ENCODE data around the gene MYRF. TPM values are rescaled to one million over a fixed set of nuclear protein-coding genes. Genes with fewer than 3 reads are reported as not detected.
A peak's percentile ranks its signal among the peaks of the same experiment; 100 is the strongest.

The MYRF gene
- polyA plus RNA-seq, 1 experiment: 2.7 TPM

DNA sequence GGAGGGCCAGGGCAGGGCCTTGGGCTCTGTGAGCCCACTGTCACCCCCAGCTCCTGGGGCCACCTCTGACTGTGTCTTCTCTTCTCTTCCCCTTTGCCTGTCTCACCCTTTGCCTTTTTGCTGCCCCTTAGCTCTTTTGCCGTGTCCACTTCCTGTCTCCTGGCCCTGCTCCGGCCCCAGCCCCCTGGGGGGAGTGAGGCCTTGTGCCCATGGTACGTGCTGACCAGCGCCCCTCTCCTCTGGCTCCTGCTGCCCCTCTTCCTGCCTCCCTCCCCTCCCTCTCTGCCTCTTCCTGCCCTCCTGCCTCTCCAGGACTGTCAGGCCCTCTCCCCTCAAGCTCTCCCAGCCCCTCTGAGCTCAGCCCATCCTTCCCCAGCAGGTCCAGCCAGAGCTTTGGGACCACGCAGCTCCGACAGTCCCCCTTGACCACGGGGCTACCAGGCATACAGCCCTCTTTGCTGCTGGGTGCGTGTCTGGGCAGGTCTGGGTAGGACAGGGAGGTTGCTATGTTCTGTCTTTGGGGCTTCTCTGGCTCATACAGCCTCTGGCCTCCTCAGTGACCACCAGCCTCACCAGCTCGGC is 28.2 kb downstream of the MYRF start:
- Histone ChIP-seq H3K4me3 (ENCODE audit: low read depth, low read length) (no peak overlapping the region), H3K9me3 (ENCODE audit: control insufficient read depth, insufficient read depth, low read length) (no peaks in the 10 kb centered on the region), H3K27me3 (ENCODE audit: control insufficient read depth, insufficient read depth, low read length) (no peaks in the 10 kb centered on the region), H3K27ac (ENCODE audit: low read depth, low read length) (no peak overlapping the region)
- DNase-seq (ENCODE audit: low read depth, low spot score): no peak
- ChIA-PET POLR2A (no interaction called here), CTCF (interaction anchor here (0.5 to 1.4 kb wide), 4 partner anchors 11 to 33 kb away, joined by 3 to 9 read pairs (median 6); no protein-coding TSS in a partner anchor)
- TF ChIP-seq, protein P1, sequence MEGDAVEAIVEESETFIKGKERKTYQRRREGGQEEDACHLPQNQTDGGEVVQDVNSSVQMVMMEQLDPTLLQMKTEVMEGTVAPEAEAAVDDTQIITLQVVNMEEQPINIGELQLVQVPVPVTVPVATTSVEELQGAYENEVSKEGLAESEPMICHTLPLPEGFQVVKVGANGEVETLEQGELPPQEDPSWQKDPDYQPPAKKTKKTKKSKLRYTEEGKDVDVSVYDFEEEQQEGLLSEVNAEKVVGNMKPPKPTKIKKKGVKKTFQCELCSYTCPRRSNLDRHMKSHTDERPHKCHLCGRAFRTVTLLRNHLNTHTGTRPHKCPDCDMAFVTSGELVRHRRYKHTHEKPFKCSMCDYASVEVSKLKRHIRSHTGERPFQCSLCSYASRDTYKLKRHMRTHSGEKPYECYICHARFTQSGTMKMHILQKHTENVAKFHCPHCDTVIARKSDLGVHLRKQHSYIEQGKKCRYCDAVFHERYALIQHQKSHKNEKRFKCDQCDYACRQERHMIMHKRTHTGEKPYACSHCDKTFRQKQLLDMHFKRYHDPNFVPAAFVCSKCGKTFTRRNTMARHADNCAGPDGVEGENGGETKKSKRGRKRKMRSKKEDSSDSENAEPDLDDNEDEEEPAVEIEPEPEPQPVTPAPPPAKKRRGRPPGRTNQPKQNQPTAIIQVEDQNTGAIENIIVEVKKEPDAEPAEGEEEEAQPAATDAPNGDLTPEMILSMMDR (IDR thresholded peaks at IDR 0.05; ENCODE audit: low read depth, low read length): no peak

DNA sequence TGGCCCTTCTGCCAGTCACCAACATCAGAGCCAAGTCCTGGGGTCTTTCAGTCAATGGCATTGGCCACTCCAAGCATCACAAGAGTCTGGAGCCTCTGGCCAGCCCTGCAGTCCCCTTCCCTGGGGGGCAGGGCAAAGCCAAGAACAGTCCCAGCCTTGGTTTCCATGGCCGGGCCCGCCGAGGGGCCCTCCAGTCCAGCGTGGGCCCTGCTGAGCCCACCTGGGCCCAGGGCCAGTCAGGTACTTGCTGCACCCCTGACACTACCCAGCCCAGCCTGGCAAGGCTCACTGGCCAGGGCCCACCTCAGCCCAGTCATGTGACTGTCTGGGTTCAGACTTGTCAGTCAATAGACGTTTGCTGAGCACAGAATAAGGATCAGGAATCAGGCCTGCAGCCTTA is 29.1 kb downstream of the MYRF start:
- CTCF ChIA-PET: interaction anchor here (1.4 kb wide), 1 partner anchor 34 kb away, joined by 4 read pairs; no protein-coding TSS in a partner anchor
- TF ChIP-seq, protein P1 (IDR thresholded peaks at IDR 0.05; ENCODE audit: low read depth, low read length): no peak
- Histone ChIP-seq H3K27me3 (ENCODE audit: control insufficient read depth, insufficient read depth, low read length) (no peaks in the 10 kb centered on the region), H3K4me3 (ENCODE audit: low read depth, low read length) (no peak overlapping the region), H3K9me3 (ENCODE audit: control insufficient read depth, insufficient read depth, low read length) (no peaks in the 10 kb centered on the region), H3K27ac (ENCODE audit: low read depth, low read length) (no peak overlapping the region)
- POLR2A ChIA-PET: no interaction called here
- DNase-seq (ENCODE audit: low read depth, low spot score): no peak

DNA sequence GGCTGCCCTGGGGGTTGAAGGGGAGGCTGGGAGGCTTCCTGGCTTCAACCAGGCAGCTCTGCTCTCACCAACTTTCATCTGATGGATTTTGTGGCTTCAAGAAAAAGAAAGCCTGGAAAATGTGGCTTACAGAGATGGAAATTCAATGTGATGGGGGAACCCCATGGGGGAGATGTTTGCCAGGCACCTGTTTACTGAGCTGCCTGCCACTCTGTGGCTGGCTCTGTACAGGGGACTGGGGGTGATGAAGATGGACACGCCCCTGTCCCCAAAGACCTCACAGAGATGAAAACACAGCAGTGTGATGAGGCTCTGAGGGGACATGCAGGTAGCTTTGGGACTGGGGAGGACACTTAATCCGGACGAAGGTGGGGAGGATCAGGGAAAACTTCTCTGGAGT is 29.9 kb downstream of the MYRF start:
- no peak for DNase-seq (ENCODE audit: low read depth, low spot score)
- no peaks in the 10 kb centered on the region for H3K27me3 ChIP-seq (ENCODE audit: control insufficient read depth, insufficient read depth, low read length)
- H3K4me3 ChIP-seq (ENCODE audit: low read depth, low read length): no peak overlapping the region
- no peaks in the 10 kb centered on the region for H3K9me3 ChIP-seq (ENCODE audit: control insufficient read depth, insufficient read depth, low read length)
- no peak overlapping the region for H3K27ac ChIP-seq (ENCODE audit: low read depth, low read length)
- ChIA-PET POLR2A (no interaction called here), CTCF (interaction anchor here (0.6 to 1.4 kb wide), 3 partner anchors 15 to 166 kb away, joined by 3 to 4 read pairs (median 4); no protein-coding TSS in a partner anchor)
- TF ChIP-seq, protein P1 (IDR thresholded peaks at IDR 0.05; ENCODE audit: low read depth, low read length): no peak

DNA sequence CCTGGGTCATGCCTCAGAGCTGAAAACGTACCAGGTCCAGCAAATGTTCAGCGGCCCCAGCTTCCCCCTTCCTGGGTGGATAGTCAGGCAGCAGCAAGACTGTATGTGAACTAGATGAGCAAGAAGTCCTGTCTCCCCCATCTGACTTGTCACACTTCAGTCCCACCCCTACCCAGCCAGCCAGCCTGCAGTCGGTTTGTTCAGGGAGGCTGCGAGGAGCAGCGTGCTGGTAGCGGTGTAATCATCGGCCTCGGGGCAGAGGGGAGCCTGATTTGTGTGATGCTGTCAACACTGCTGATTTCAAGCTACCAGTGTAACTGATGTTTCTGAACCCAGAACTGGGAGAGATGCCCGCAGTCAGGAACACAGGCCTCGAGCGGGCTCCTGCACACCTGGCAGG is 30.4 kb downstream of the MYRF start:
- TF ChIP-seq, protein P1 (IDR thresholded peaks at IDR 0.05; ENCODE audit: low read depth, low read length): no peak
- Histone ChIP-seq H3K9me3 (ENCODE audit: control insufficient read depth, insufficient read depth, low read length) (no peaks in the 10 kb centered on the region), H3K27ac (ENCODE audit: low read depth, low read length) (no peak overlapping the region), H3K4me3 (ENCODE audit: low read depth, low read length) (no peak overlapping the region), H3K27me3 (ENCODE audit: control insufficient read depth, insufficient read depth, low read length) (no peaks in the 10 kb centered on the region)
- no peak for DNase-seq (ENCODE audit: low read depth, low spot score)
- ChIA-PET CTCF (interaction anchor here (0.6 to 1.4 kb wide), 3 partner anchors 14 to 165 kb away, joined by 3 to 4 read pairs (median 4); no protein-coding TSS in a partner anchor), POLR2A (no interaction called here)

DNA sequence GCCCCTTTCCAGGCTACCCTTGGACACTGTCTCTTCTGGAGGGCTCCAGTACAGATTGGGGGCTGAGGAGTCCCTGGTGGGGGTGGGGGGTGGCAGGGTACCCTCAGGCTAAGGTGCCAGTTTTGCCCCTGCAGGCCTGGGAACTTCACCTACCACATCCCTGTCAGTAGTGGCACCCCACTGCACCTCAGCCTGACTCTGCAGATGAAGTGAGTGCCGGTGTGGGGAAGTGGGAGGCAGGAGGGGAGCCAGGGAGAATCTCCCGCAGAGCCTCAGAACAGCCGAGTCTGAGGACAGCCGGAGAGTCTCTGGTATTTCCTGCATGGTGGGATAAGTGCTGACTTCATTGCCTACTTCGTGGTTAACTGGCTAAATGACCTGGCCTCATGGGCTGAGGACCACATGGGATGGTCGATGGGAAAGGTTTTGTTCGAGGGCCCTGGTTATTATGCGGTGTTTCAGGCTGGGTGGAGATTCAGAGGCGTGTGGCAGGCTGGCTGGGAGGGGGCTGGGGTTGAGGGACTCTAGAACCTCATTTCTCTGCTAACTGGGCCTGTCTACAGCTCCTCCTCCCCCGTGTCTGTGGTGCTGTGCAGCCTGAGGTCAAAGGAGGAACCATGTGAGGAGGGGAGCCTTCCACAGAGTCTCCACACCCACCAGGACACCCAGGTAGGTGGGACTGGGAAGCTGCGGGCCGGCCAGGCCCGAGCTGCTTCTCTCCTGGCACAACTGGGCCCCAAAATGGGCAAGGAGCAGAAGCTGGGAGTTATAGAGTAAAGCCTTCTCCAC is 31.5 kb downstream of the MYRF start:
- H3K27me3 ChIP-seq (ENCODE audit: control insufficient read depth, insufficient read depth, low read length): no peaks in the 10 kb centered on the region
- H3K9me3 ChIP-seq (ENCODE audit: control insufficient read depth, insufficient read depth, low read length): no peaks in the 10 kb centered on the region
- POLR2A ChIA-PET: interaction anchor here (1.0 kb wide), 1 partner anchor 10 kb away, joined by 8 read pairs; no protein-coding TSS in a partner anchor
- TF ChIP-seq, protein P1 (IDR thresholded peaks at IDR 0.05; ENCODE audit: low read depth, low read length): no peak
- CTCF ChIA-PET: interaction anchor here (0.6 kb wide), 1 partner anchor 146 kb away, joined by 3 read pairs; no protein-coding TSS in a partner anchor
- no peak overlapping the region for H3K4me3 ChIP-seq (ENCODE audit: low read depth, low read length)
- DNase-seq (ENCODE audit: low read depth, low spot score): no peak
- peak overlapping the region; percentile 11 for H3K27ac ChIP-seq (ENCODE audit: low read depth, low read length)

All from AG04450 (cell line).